ENCODE measurements around the gene NT5C1B.

Gene NT5C1B

DNA sequence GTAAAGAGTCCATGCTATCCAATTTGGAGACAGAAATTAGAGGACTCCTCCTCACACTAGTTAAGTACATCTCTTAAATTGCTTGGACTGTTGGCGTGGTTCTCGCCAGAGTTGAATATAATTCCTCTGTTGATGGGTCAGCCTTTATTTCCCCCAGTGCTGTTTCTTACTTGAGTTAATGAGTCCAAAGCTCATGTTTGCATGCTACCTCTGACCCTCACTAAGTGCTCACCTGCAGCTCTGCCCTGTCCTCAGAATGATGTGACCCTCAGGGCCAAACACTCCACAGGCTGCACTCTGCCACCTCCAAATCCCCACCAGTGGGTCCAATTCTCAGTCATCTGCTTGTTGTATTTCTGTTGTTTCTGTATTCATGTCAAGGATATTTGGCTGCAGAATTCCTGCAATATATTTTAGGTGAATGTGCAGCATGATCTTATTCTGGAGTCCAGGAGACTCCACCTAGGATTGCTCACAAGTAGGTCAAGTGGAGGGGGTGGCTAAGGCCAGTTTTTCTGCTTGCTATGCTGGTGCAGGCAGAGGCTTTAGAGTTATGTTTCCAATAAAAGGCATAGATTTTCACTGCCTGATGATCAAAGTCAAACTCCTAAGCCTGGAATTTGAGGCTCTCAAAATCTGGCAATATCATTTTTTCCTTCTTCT lies 66.8 kb downstream of the NT5C1B start:
- TF ChIP-seq, protein P1, sequence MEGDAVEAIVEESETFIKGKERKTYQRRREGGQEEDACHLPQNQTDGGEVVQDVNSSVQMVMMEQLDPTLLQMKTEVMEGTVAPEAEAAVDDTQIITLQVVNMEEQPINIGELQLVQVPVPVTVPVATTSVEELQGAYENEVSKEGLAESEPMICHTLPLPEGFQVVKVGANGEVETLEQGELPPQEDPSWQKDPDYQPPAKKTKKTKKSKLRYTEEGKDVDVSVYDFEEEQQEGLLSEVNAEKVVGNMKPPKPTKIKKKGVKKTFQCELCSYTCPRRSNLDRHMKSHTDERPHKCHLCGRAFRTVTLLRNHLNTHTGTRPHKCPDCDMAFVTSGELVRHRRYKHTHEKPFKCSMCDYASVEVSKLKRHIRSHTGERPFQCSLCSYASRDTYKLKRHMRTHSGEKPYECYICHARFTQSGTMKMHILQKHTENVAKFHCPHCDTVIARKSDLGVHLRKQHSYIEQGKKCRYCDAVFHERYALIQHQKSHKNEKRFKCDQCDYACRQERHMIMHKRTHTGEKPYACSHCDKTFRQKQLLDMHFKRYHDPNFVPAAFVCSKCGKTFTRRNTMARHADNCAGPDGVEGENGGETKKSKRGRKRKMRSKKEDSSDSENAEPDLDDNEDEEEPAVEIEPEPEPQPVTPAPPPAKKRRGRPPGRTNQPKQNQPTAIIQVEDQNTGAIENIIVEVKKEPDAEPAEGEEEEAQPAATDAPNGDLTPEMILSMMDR (IDR thresholded peaks at IDR 0.05; ENCODE audit: low read length), result no peak
- no peak for TF ChIP-seq EZH2 (IDR thresholded peaks at IDR 0.05; ENCODE audit: borderline replicate concordance, low read length)
- Histone ChIP-seq H3K4me2 (ENCODE audit: low read length) (no peak overlapping the region), H3K27ac (ENCODE audit: low read depth, low read length, poor library complexity, severe bottlenecking) (no peak overlapping the region), H2AFZ (ENCODE audit: low read length) (no peak overlapping the region), H3K79me2 (ENCODE audit: insufficient read depth, low read length) (no peaks in the 10 kb centered on the region), H3K9me3 (ENCODE audit: low read length) (no peaks in the 10 kb centered on the region), H3F3A (ENCODE audit: insufficient read depth, low read length) (no peaks in the 10 kb centered on the region), H3K9ac (ENCODE audit: low read length) (no peak overlapping the region), H3K9me2 (ENCODE audit: low read depth, low read length) (no peaks in the 10 kb centered on the region), H3K27me3 (ENCODE audit: insufficient read depth, low read length) (no peaks in the 10 kb centered on the region), H3K4me3 (ENCODE audit: low read depth, low read length, poor library complexity, severe bottlenecking) (no peak overlapping the region), H4K20me1 (ENCODE audit: insufficient read depth, low read length) (no peaks in the 10 kb centered on the region), H3K36me3 (ENCODE audit: insufficient read depth, low read length) (no peaks in the 10 kb centered on the region), H3K4me1 (ENCODE audit: insufficient read depth, low read length, severe bottlenecking) (no peaks in the 10 kb centered on the region)

DNA sequence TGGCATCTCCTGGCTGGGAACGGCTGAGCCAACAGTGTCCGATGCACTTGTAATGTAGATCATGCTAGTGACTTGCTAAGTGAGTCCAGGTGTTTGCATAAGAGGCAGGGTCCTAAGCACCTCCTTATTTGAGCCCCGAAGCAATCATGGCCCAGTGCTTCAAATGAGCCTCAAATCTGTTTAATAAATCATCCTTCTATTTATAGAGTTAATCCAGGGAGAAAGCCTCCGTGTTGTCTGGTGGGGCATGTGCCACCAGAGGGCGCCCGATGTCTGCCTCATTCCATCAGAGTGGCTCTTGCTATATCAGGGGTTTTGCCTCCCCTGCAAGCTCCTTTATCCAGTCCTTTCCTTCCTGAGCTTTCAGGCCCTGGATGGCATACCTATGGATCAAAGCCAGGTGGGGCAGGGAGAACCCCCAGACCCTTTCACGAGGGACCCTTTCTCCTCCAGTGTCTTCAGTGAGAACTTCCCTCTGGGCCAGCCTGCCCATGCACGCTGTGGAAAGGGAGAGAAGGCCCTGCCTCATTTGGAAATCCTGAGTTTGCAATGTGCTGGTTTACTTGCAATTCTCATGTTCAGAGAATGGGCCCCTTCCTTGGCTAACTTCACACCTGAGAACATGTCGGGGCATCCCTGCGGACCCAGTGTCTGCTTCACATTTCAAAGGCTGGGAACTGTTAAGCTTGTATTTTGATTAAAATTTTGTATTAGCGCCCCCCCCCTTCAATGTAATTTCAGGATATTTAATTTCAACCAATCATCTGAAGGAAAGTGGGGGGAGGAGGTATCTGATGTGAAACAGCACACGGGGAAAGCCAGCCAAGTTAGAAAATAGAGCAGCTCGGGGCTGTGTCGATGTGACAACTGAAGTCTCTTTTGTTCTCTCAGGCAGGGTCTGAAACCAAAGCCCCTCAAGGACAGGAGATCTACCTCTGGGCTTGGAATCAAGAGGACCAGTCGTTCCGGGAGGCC lies 68.6 kb downstream of the NT5C1B start:
- Histone ChIP-seq H3K4me1 (ENCODE audit: insufficient read depth, low read length, severe bottlenecking) (no peaks in the 10 kb centered on the region), H3K79me2 (ENCODE audit: insufficient read depth, low read length) (no peaks in the 10 kb centered on the region), H3K27ac (ENCODE audit: low read depth, low read length, poor library complexity, severe bottlenecking) (no peak overlapping the region), H3K9me2 (ENCODE audit: low read depth, low read length) (no peaks in the 10 kb centered on the region), H3K36me3 (ENCODE audit: insufficient read depth, low read length) (no peaks in the 10 kb centered on the region), H3K27me3 (ENCODE audit: insufficient read depth, low read length) (no peaks in the 10 kb centered on the region), H4K20me1 (ENCODE audit: insufficient read depth, low read length) (no peaks in the 10 kb centered on the region), H3K4me2 (ENCODE audit: low read length) (no peak overlapping the region), H3F3A (ENCODE audit: insufficient read depth, low read length) (no peaks in the 10 kb centered on the region), H2AFZ (ENCODE audit: low read length) (no peak overlapping the region), H3K4me3 (ENCODE audit: low read depth, low read length, poor library complexity, severe bottlenecking) (no peak overlapping the region), H3K9me3 (ENCODE audit: low read length) (no peaks in the 10 kb centered on the region), H3K9ac (ENCODE audit: low read length) (no peak overlapping the region)
- TF ChIP-seq, protein P1 (IDR thresholded peaks at IDR 0.05; ENCODE audit: low read length), result peak; percentile 89
- no peak for TF ChIP-seq EZH2 (IDR thresholded peaks at IDR 0.05; ENCODE audit: borderline replicate concordance, low read length)

DNA sequence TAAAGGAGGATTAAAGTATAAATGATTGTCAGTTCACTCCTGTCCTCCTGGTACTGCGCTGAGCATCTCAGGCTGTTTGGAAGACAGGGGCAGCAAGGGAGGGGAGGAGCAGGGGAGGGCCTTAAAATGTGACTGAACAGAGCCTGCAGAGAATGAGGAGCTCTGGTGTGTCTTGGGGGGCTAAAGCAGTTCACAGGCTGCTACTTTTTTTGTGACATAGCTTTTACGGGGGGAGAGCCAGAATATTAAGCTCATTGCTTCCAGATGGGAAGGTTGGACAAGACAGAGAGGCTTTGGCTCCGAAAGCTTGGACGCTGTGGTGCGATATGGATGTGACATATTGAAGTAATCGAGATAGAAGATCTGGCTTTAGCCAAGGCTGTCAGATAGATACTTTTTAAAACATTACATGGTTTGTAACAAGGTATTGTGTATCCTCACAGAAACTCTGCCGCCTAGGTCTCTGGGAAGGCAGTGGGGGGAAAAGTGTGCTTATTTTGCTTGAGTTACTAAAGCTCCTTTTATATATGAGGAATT lies 69.4 kb downstream of the NT5C1B start:
- no peaks in the 10 kb centered on the region for H3K79me2 ChIP-seq (ENCODE audit: insufficient read depth, low read length)
- no peaks in the 10 kb centered on the region for H3F3A ChIP-seq (ENCODE audit: insufficient read depth, low read length)
- TF ChIP-seq, protein P1 (IDR thresholded peaks at IDR 0.05; ENCODE audit: low read length), result no peak
- TF ChIP-seq EZH2 (IDR thresholded peaks at IDR 0.05; ENCODE audit: borderline replicate concordance, low read length), result no peak
- H3K27me3 ChIP-seq (ENCODE audit: insufficient read depth, low read length), result no peaks in the 10 kb centered on the region
- no peaks in the 10 kb centered on the region for H3K9me3 ChIP-seq (ENCODE audit: low read length)
- no peak overlapping the region for H3K4me3 ChIP-seq (ENCODE audit: low read depth, low read length, poor library complexity, severe bottlenecking)
- no peak overlapping the region for H3K9ac ChIP-seq (ENCODE audit: low read length)
- no peaks in the 10 kb centered on the region for H3K36me3 ChIP-seq (ENCODE audit: insufficient read depth, low read length)
- H3K4me2 ChIP-seq (ENCODE audit: low read length), result no peak overlapping the region
- no peak overlapping the region for H2AFZ ChIP-seq (ENCODE audit: low read length)
- no peaks in the 10 kb centered on the region for H3K9me2 ChIP-seq (ENCODE audit: low read depth, low read length)
- H3K4me1 ChIP-seq (ENCODE audit: insufficient read depth, low read length, severe bottlenecking), result no peaks in the 10 kb centered on the region
- no peaks in the 10 kb centered on the region for H4K20me1 ChIP-seq (ENCODE audit: insufficient read depth, low read length)
- no peak overlapping the region for H3K27ac ChIP-seq (ENCODE audit: low read depth, low read length, poor library complexity, severe bottlenecking)
